ENCODE data around the gene CDK6.

DNA sequence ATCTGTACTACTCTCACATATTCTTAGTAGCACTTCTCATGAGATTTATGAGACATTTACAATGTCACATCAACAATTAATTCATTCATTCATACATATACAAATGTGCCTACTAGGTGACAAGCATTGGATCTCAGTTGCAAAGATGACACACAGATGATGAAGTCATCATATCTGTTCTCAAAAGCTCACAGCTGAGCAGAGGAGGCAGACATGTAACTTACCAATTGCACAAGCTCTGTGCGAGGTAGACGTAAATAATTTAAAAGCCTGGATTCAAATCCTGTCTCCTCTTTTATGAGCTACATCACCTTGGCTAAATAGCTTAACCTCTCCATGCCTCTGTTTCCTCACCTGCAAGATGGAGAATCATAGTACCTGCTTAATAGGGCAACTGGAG lies 136.8 kb downstream of the CDK6 start:
- TF ChIP-seq CBX2 (IDR thresholded peaks at IDR 0.05; ENCODE audit: borderline replicate concordance, low read depth) (no peak), ZNF302 (CRISPR knock-in tag; IDR thresholded peaks at IDR 0.05) (no peak), POLR2AphosphoS2 (conservative IDR thresholded peaks at IDR 0.05; ENCODE audit: low read length) (no peak), NFE2L2 (conservative IDR thresholded peaks at IDR 0.05; ENCODE audit: low read length) (no peak), MAFK (IDR thresholded peaks at IDR 0.05; ENCODE audit: partially characterized antibody) (peak; percentile 3)
- TF ChIP-seq, protein P1, sequence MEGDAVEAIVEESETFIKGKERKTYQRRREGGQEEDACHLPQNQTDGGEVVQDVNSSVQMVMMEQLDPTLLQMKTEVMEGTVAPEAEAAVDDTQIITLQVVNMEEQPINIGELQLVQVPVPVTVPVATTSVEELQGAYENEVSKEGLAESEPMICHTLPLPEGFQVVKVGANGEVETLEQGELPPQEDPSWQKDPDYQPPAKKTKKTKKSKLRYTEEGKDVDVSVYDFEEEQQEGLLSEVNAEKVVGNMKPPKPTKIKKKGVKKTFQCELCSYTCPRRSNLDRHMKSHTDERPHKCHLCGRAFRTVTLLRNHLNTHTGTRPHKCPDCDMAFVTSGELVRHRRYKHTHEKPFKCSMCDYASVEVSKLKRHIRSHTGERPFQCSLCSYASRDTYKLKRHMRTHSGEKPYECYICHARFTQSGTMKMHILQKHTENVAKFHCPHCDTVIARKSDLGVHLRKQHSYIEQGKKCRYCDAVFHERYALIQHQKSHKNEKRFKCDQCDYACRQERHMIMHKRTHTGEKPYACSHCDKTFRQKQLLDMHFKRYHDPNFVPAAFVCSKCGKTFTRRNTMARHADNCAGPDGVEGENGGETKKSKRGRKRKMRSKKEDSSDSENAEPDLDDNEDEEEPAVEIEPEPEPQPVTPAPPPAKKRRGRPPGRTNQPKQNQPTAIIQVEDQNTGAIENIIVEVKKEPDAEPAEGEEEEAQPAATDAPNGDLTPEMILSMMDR (IDR thresholded peaks at IDR 0.05): no peak

All from A549 (cell line).